Cardiac fibroblast (primary cell): ENCODE data around the gene DIS3L.

Experiments
- DNase-seq, 2 donors: peaks; one replicate each; pipeline versions ENCODE4 v3.0.0 to v3.0.0-alpha.2; 2010; ENCODE audit warnings: low read depth in 2 of 2
- H3K4me3 ChIP-seq, 2 donors: replicated peaks in 1 of 2; 1 replicate in 1 of 2; 2 replicates in 1 of 2; pipeline ENCODE4 v1.5.1; 2011; ENCODE audit warnings: low read depth in 2 of 2, low read length in 2 of 2, mild to moderate bottlenecking in 2 of 2, moderate library complexity in 1 of 2
- TF ChIP-seq, protein P1 (sequence below): IDR thresholded peaks from one replicate; pipeline ENCODE4 v1.5.1; 2011; ENCODE audit warnings: low read depth, mild to moderate bottlenecking, low read length, inconsistent platforms

DIS3L gene

GRCh38 chr15:66278671-66279070 is 14.7 kb upstream of the DIS3L start:
- no peak for DNase-seq
- TF ChIP-seq, protein P1, sequence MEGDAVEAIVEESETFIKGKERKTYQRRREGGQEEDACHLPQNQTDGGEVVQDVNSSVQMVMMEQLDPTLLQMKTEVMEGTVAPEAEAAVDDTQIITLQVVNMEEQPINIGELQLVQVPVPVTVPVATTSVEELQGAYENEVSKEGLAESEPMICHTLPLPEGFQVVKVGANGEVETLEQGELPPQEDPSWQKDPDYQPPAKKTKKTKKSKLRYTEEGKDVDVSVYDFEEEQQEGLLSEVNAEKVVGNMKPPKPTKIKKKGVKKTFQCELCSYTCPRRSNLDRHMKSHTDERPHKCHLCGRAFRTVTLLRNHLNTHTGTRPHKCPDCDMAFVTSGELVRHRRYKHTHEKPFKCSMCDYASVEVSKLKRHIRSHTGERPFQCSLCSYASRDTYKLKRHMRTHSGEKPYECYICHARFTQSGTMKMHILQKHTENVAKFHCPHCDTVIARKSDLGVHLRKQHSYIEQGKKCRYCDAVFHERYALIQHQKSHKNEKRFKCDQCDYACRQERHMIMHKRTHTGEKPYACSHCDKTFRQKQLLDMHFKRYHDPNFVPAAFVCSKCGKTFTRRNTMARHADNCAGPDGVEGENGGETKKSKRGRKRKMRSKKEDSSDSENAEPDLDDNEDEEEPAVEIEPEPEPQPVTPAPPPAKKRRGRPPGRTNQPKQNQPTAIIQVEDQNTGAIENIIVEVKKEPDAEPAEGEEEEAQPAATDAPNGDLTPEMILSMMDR = no peak
- H3K4me3 ChIP-seq = no peak overlapping the region

DNA sequence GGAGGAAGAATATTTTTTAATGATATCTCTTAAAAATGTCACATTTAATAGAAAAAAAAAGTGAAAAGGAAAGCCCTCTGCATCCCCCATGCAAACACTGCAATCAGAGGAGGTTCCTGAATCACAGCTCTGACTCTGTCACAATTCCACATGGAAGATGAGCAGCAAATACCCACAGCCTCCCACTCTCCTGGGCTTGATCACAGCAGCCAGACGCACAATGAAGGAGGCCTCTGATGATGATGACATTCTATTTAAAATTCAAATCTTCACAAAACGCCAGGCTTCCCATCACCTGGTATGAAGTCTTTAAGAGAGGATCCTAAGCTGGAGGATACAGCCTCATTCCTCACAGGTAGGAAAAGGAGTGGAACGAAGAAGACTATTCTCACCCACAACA is 9.1 kb upstream of the DIS3L start:
- TF ChIP-seq, protein P1 = no peak
- no peak for DNase-seq
- no peak overlapping the region for H3K4me3 ChIP-seq

DNA sequence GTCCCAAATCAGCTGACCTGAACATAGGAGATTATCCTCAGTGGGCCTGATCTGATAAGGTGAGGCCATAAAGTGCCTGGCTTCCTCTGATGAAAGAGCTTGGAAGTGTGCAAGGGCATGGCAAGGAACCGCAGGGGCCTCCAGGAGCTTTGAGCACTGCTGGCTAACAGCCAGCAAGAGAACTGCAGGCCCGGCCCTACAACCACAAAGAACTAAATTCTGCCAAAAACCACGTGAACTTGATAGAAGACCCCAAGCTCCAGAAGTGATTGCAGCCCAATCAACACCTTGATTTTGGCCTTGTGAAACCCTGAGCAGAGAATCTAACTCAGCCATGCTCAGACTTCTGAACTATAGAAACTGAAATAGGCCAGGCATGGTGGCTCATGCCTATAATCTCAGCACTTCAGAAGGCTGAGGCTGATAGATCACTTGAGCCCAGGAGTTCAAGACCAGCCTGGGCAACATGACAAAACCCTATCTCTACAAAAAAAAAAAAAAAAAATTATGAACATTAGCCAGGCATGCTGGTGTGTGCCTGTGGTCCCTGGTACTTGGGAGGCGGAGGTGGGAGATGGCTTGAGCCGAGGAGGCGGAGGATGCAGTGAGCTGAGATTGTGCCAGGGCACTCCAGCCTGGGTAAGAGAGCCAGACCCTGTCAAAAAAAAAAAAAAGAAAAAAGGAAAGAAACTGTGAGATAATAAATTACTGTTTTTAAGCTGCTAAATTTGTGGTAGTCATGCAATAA is 7.7 kb upstream of the DIS3L start:
- TF ChIP-seq, protein P1 = no peak
- no peak overlapping the region for H3K4me3 ChIP-seq
- DNase-seq = peak in 1 of 2 donors; percentile 28

DNA sequence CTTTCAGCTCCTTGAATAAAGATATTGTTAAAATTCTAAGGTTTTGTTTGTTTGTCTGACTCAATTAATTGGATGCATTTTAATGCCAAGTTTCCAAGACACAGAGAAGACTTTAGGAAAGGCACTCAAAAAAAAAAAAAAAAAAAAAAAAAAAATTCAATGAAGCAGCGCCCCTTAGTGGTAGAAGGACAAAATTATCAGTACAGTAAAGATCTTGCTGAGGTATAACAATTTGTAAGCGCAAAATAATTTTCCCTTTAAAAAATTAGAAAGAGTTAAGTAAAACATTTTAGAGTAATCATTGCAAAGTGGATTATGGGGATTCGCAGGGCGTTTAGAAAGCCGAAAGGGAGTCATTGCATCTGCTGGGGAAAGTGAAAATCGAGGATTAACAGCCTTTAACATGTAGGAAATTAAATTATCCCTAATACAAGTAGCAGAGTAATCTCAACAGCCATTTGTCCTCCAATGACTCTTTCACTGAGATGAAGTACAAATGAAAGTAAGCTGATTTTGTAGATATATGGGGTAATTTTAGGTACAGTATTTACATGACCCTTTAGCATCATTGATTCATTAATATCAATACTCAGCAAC is 5.8 kb upstream of the DIS3L start:
- H3K4me3 ChIP-seq = no peak overlapping the region
- peak; percentile 48 to 69 for DNase-seq
- TF ChIP-seq, protein P1 = peak; percentile 48

DNA sequence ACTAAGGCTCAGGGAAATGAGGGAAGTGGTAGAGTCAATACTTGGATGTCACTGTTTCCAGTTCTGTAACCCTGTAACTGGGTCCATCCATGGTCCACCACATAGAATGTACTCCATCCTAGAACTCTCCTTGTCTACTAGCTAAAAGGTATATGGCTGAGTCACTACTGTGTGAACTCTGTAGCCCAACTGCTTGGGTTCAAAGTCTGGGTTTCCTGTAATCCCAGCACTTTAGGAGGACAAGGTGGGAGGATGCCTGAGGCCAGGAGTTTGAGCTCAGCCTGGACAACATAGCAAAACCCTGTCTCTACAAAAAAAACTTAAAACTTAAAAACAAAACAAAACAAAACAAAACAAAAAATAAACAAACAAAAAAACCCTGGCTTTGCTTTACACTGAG is 5.3 kb upstream of the DIS3L start:
- no peak overlapping the region for H3K4me3 ChIP-seq
- no peak for DNase-seq
- TF ChIP-seq, protein P1 = no peak

DNA sequence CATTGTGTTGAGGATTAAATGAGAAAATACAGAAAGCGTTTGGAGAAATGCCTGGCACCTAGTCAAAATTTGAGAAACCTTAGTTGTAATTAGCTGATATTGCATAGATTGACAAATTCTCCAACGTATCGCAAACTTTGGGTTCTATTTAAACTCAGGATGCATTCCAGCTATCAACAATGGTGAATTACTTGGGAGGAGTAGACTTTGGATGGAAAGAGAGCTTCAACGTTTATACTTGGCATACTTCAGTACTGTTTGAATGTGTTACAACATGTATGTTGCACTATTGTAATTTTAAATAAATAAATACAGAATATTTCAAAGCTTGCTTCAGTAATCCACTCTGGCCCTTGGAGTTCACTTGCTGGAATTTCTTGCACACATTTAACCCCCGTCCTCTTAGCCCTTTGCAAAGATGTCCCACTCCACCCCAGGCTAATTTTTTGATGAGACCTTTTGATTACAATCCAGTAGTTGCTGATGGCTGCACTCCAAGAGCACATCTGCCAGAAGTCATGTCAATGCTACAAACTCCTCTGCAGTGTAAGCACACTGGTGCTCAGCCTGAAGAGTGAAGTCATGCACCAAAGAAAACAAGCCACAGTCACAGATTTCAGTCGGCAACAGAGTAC is 4.7 kb upstream of the DIS3L start:
- TF ChIP-seq, protein P1 = no peak
- peak in 1 of 2 donors; percentile 10 for DNase-seq

More for the DNA sequence above, 4.7 kb upstream of the DIS3L start:
- no peak overlapping the region for H3K4me3 ChIP-seq
